K562 (cell line): ENCODE data around the gene ARL6IP1. TPM values are rescaled to one million over a fixed set of nuclear protein-coding genes. Genes with fewer than 3 reads are reported as not detected.

ENCODE experiments used
- ATAC-seq: fragments of 200-7000 bp; cut with Tn5 transposase; 3 replicates; pipeline ENCODE4 v1.9.1; 2020; ENCODE audit warnings: moderate library complexity
- BruUV-seq: library from RNA; stranded (reverse); fragments of 400-500 nt; replicated peaks from 2 replicates; lab custom pipeline; 2021; lab: Mats Ljungman, UMichigan
- CTCF ChIA-PET: fragments of 300-600 bp; formaldehyde crosslinking; extraction: SDS; loops from one replicate; lab custom pipeline; 2021; ENCODE audit warnings: low intra/inter-chr PET ratio; lab: Yijun Ruan, JAX
- POLR2A ChIA-PET: fragments of 300-600, 350-650 bp; sonication (Branson Sonifier 250); formaldehyde crosslinking; extraction: SDS; loops from one replicate; lab custom pipeline; 2021; ENCODE audit warnings: antibody characterized with exemption, inconsistent platforms; lab: Yijun Ruan, JAX
- DNase-seq, 4 experiments: peaks; one replicate each; pipeline versions ENCODE4 v3.0.0 to v3.0.0-alpha.2; 2011 to 2018; ENCODE audit warnings: low spot score in 3 of 4, mixed read lengths in 3 of 4; ENCODE audit errors: extremely low read depth in 1 of 4
- FAIRE-seq: peaks from 2 replicates; lab custom pipeline; 2011; peaks lifted over from hg19 to GRCh38; lab: Jason Lieb, UNC
- H2AFZ ChIP-seq: 2 replicates; pipeline ENCODE4 v1.6.0; 2011; ENCODE audit warnings: low read depth, low read length, control low read depth, inconsistent platforms
- H3K27ac ChIP-seq: fragments of 200-600 bp; 3 replicates; pipeline ENCODE4 v1.8.0; 2011; ENCODE audit warnings: low read depth, mild to moderate bottlenecking, control low read depth, inconsistent platforms, low read length, moderate library complexity, mixed read lengths; ENCODE audit errors: extremely low read depth
- H3K27me3 ChIP-seq, 2 experiments: fragments of 300-600 bp in 1 of 2; 2 replicates in 1 of 2; 3 replicates in 1 of 2; pipeline versions ENCODE4 v1.6.0 to v1.8.0; 2011; ENCODE audit warnings: inconsistent platforms in 2 of 2, low read length in 2 of 2, mild to moderate bottlenecking in 1 of 2, mixed read lengths in 1 of 2, moderate library complexity in 1 of 2; ENCODE audit not compliant: control insufficient read depth in 2 of 2, insufficient read depth in 2 of 2
- H3K36me3 ChIP-seq: fragments of 300-600 bp; 3 replicates; pipeline ENCODE4 v1.8.0; 2011; ENCODE audit warnings: mild to moderate bottlenecking, low read length, inconsistent platforms; ENCODE audit not compliant: control insufficient read depth, insufficient read depth
- H3K4me1 ChIP-seq, 2 experiments: fragments of 200-600 bp in 1 of 2; replicated peaks in 1 of 2; 2 replicates in 1 of 2; 3 replicates in 1 of 2; pipeline versions ENCODE4 v1.5.1 to v1.8.0; 2011; ENCODE audit warnings: inconsistent platforms in 2 of 2, low read length in 2 of 2, mild to moderate bottlenecking in 1 of 2, mixed read lengths in 1 of 2, moderate library complexity in 1 of 2; ENCODE audit not compliant: control insufficient read depth in 2 of 2, insufficient read depth in 2 of 2
- H3K4me2 ChIP-seq: 2 replicates; pipeline ENCODE4 v1.6.1; 2011; ENCODE audit warnings: low read length, control low read depth, inconsistent platforms, mixed read lengths; ENCODE audit not compliant: insufficient read depth
- H3K4me3 ChIP-seq: fragments of 200-600 bp; sonication (generic), shearing (Covaris generic); 2 replicates; pipeline ENCODE4 v1.5.1; 2016; ENCODE audit warnings: control low read depth, inconsistent platforms
- H3K79me2 ChIP-seq: fragments of 200-600 bp; 3 replicates; pipeline ENCODE4 v1.8.0; 2011; ENCODE audit warnings: low read length, inconsistent platforms; ENCODE audit not compliant: control insufficient read depth, insufficient read depth
- H3K9ac ChIP-seq, 2 experiments: 2 replicates each; pipeline versions ENCODE4 v1.6.0 to v1.6.1; 2011; ENCODE audit warnings: low read depth in 2 of 2, low read length in 2 of 2, control low read depth in 1 of 2, inconsistent platforms in 1 of 2, mild to moderate bottlenecking in 1 of 2, mixed read lengths in 1 of 2; ENCODE audit not compliant: insufficient read depth in 1 of 2
- H3K9me1 ChIP-seq: one replicate; pipeline ENCODE4 v1.6.0; 2011; ENCODE audit warnings: inconsistent platforms, mild to moderate bottlenecking, low read length, moderate library complexity; ENCODE audit not compliant: control insufficient read depth, insufficient read depth
- H3K9me3 ChIP-seq: replicated peaks from 2 replicates; pipeline ENCODE4 v1.5.1; 2011; ENCODE audit warnings: low read depth, low read length, inconsistent platforms; ENCODE audit not compliant: control insufficient read depth, insufficient read depth
- H4K20me1 ChIP-seq: replicated peaks from 2 replicates; pipeline ENCODE4 v1.6.1; 2011; ENCODE audit warnings: low read length, inconsistent platforms, mixed read lengths; ENCODE audit not compliant: control insufficient read depth, insufficient read depth
- ARID2 ChIP-seq: fragments of 450-650 bp; IDR thresholded peaks from 2 replicates; pipeline ENCODE4 v1.6.1; 2017; ENCODE audit warnings: antibody characterized with exemption, mild to moderate bottlenecking
- CTBP1 ChIP-seq: fragments of 450-650 bp; IDR thresholded peaks from 2 replicates; pipeline ENCODE4 v1.6.1; 2016; ENCODE audit warnings: borderline replicate concordance
- DEAF1 ChIP-seq: fragments of 450-650 bp; formaldehyde crosslinking; IDR thresholded peaks from 2 replicates; pipeline ENCODE4 v1.4.0; 2020; ENCODE audit warnings: mild to moderate bottlenecking, moderate library complexity
- GMEB1 ChIP-seq: fragments of 250-450 bp; sonication (Bioruptor Pico); IDR thresholded peaks from 2 replicates; pipeline ENCODE4 v1.4.0; 2020; ENCODE audit warnings: mild to moderate bottlenecking
- HDAC3 ChIP-seq: fragments of 450-650 bp; IDR thresholded peaks from 2 replicates; pipeline ENCODE4 v1.6.1; 2018; ENCODE audit warnings: borderline replicate concordance, mild to moderate bottlenecking, moderate library complexity; ENCODE audit not compliant: partially characterized antibody
- OTX1 ChIP-seq: fragments of 450-650 bp; formaldehyde crosslinking; IDR thresholded peaks from 2 replicates; pipeline ENCODE4 v1.4.0; 2022; ENCODE audit warnings: mild to moderate bottlenecking
- SRSF7 ChIP-seq: fragments of 200-400 bp; formaldehyde crosslinking; optimal IDR thresholded peaks from 2 replicates; pipeline ENCODE3; 2017; ENCODE audit warnings: mild to moderate bottlenecking, low read depth, low read length
- TARDBP ChIP-seq: fragments of 450-650 bp; IDR thresholded peaks from 2 replicates; pipeline ENCODE4 v1.6.1; 2016
- TCF3 ChIP-seq: sonication (generic); formaldehyde crosslinking; IDR thresholded peaks from 2 replicates; pipeline ENCODE4 v1.4.0; 2020; ENCODE audit warnings: mild to moderate bottlenecking, missing genetic modification reagents
- ZC3H11A ChIP-seq: IDR thresholded peaks from 2 replicates; pipeline ENCODE4 v1.6.1; 2012; ENCODE audit warnings: low read depth, low read length, improper control_type of control experiment
- ZFX ChIP-seq: sonication (generic); formaldehyde crosslinking; IDR thresholded peaks from 2 replicates; pipeline ENCODE4 v1.8.0; 2022; ENCODE audit warnings: mild to moderate bottlenecking, missing genetic modification reagents, moderate library complexity
- ZNF217 ChIP-seq: sonication (generic); formaldehyde crosslinking; IDR thresholded peaks from 2 replicates; pipeline ENCODE4 v1.8.0; 2022; ENCODE audit warnings: mild to moderate bottlenecking, missing genetic modification reagents
- ZNF431 ChIP-seq: sonication (generic); formaldehyde crosslinking; IDR thresholded peaks from 2 replicates; pipeline ENCODE4 v1.8.0; 2022; ENCODE audit warnings: mild to moderate bottlenecking, missing genetic modification reagents
- WGBS: fragments of 100-300 bp; shearing (Covaris generic); methylation state at CpG from one replicate; pipeline ENCODE4 v1.1.6; 2016; ENCODE audit warnings: low coverage, mixed read lengths; ENCODE audit not compliant: insufficient coverage; ENCODE audit errors: missing lambda C conversion rate; 5-methylcytosine and 5-hydroxymethylcytosine counted together
- in situ Hi-C: fragments of 300-500 bp; cut with MboI; formaldehyde crosslinking; loops from 4 replicates; pipeline ENCODE4 v1.15.0; 2018; ENCODE audit warnings: inconsistent platforms, mixed read lengths
- intact Hi-C: fragments of 100-400 bp; cut with micrococcal nuclease; formaldehyde crosslinking; loops from 2 replicates; pipeline ENCODE4 v1.14.2; 2022
- polyA plus RNA-seq, 8 experiments: library from polyadenylated mRNA; depleted of rRNA in 4 of 8; stranded (reverse) in 5 of 8; unstranded in 3 of 8; fragments of >200 nt; fragmentation: Nextera tagmentation in 2 of 8; fragmentation: Illumina TruSeq in 1 of 8; extraction: Ambion mirVana in 2 of 8; extraction: Trizol in 1 of 8; gene quantifications; 2 replicates each; pipeline versions ENCODE4 v1.2.1 to v1.2.3, GENCODE V29; 2011 to 2014; ENCODE audit warnings: inconsistent platforms in 1 of 8, missing spikeins in 1 of 8
- total RNA-seq, 7 experiments: library from RNA; depleted of rRNA in 6 of 7; stranded (reverse); fragments of >200 nt in 6 of 7; fragmentation: Illumina TruSeq in 2 of 7; extraction: Trizol in 2 of 7; gene quantifications; 2 replicates each; pipeline versions ENCODE4 v1.2.1 to v1.2.3, GENCODE V29; 2011 to 2021; ENCODE audit warnings: low replicate concordance in 1 of 7
- TF ChIP-seq, protein P1 (sequence below): fragments of 250-450 bp; sonication (Bioruptor Pico); IDR thresholded peaks from 2 replicates; pipeline ENCODE4 v1.5.0; 2021; ENCODE audit warnings: mild to moderate bottlenecking, moderate library complexity
- TF ChIP-seq, protein P2 (sequence below): fragments of 450-650 bp; formaldehyde crosslinking; IDR thresholded peaks from 2 replicates; pipeline ENCODE4 v1.4.0; 2022; ENCODE audit warnings: missing genetic modification characterization

The ARL6IP1 gene
- total and polyA plus RNA-seq, 9 of the 15 experiments (the other 6 are each of a cell fraction or from before 2014, with no cell fraction given): 102 to 391 (median 162) TPM

- Histone ChIP-seq H3K27me3 (no peaks in the 10 kb centered on the region), H3K9me1 (no peaks in the 10 kb centered on the region), H3K4me3 (no peak overlapping the region), H3K27ac (no peak overlapping the region), H3K4me1 (no peaks in the 10 kb centered on the region), H4K20me1 (no peaks in the 10 kb centered on the region), H2AFZ (no peak overlapping the region), H3K4me2 (no peak overlapping the region), H3K36me3 (peaks cover 90% of the 10 kb centered on the region), H3K79me2 (no peaks in the 10 kb centered on the region; the same call in 2 of the 3 replicates), H3K9ac (no peak overlapping the region), H3K9me3 (no peaks in the 10 kb centered on the region)
- 84% methylated on average over 7 of the region's 7 CpGs for WGBS
- no TSS peak for BruUV-seq
- POLR2A ChIA-PET: interaction anchor here (1.1 kb wide), 1 partner anchor 13 kb away, joined by 3 read pairs; no protein-coding TSS in a partner anchor
- FAIRE-seq (no peak), DNase-seq (no peak), ATAC-seq (no peak)
- intact Hi-C loops (no loop called here), in situ Hi-C loops (no loop called here)
- CTCF ChIA-PET: no interaction called here
- TF ChIP-seq ARID2 (no peak), HDAC3 (no peak), OTX1 (no peak), TCF3 (no peak), ZFX (no peak), GMEB1 (CRISPR knock-in tag) (no peak), TARDBP (no peak), ZNF431 (CRISPR knock-in tag) (no peak), ZNF217 (no peak), SRSF7 (no peak), CTBP1 (no peak), DEAF1 (CRISPR knock-in tag) (no peak), ZC3H11A (no peak)
- TF ChIP-seq, protein P1, sequence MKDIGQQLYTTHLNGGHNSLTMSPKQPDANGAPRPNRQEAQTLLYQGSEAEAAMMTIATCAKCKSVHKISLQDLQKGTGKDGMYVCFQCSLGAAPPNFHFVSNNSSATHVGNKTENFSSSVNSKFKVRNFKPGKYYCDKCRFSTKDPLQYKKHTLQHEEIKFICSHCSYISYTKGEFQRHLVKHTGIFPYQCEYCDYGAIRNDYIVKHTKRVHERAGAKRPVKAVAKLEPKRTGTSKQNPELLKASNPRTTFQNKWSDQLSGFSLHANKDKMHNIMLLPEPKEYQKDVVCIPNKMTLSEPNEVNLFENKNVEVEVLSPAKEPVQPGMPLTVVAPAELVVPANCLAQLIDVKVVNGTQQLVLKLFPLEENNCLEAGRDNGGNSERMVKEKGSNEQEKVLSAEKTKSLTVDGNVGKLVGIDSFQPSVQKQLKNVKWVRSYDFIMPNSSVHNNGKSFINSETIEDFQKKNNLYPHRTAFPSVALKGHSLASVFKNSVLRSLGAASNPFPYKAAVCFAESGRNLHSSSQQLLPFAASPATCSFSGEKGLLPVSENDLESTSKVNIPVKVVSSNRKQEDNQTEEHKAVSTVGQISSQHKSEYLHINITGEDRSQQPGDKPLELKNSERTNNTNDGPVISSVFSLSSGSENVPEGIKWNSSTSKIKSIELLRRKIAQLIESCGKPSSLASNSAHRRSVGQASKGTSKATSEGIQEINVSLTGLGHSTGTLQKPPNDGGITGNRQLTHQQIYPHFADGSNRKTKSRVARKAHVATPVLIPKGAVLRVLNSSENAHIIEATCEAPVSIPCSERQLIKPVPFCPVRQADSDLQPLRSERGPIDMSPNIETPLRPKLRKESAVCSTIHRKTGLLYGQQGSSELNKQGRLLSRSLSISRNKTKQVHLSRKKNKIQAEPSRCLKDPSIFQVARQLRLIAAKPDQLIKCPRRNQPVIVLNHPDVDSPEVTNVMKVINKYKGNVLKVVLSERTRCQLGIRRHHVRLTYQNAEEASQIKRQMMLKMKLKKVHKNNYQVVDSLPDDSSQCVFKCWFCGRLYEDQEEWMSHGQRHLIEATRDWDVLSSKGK: no peak
- TF ChIP-seq, protein P2, sequence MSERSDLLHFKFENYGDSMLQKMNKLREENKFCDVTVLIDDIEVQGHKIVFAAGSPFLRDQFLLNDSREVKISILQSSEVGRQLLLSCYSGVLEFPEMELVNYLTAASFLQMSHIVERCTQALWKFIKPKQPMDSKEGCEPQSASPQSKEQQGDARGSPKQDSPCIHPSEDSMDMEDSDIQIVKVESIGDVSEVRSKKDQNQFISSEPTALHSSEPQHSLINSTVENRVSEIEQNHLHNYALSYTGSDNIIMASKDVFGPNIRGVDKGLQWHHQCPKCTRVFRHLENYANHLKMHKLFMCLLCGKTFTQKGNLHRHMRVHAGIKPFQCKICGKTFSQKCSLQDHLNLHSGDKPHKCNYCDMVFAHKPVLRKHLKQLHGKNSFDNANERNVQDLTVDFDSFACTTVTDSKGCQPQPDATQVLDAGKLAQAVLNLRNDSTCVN (CRISPR knock-in tag): no peak
These were observed 40.6 kb upstream of the ARL6IP1 start for GRCh38 chr16:18841833-18842525.
